GM12878 (cell line): ENCODE data around the gene TET3.

ENCODE experiments used
- CTCF ChIP-seq, 3 experiments: IDR thresholded peaks in 2 of 3; conservative IDR thresholded peaks in 1 of 3; 2 replicates each; pipeline ENCODE4 v1.5.1; 2011; ENCODE audit warnings: low read depth in 3 of 3, low read length in 3 of 3, mild to moderate bottlenecking in 3 of 3, control low read depth in 2 of 3, moderate library complexity in 2 of 3, inconsistent platforms in 1 of 3, mixed read lengths in 1 of 3; ENCODE audit not compliant: control insufficient read depth in 2 of 3, insufficient read depth in 1 of 3; ENCODE audit errors: extremely low read depth in 1 of 3
- EZH2 ChIP-seq: IDR thresholded peaks from 2 replicates; pipeline ENCODE4 v1.6.1; 2012; ENCODE audit warnings: low read depth, mild to moderate bottlenecking, control low read depth, inconsistent platforms, low read length, borderline replicate concordance; ENCODE audit not compliant: control insufficient read depth
- FOS ChIP-seq: IDR thresholded peaks from 3 replicates; pipeline ENCODE4 v1.6.1; 2011; ENCODE audit warnings: borderline replicate concordance; ENCODE audit not compliant: insufficient read length; ENCODE audit errors: extremely low read depth
- MXI1 ChIP-seq: fragments of 150-350 bp; IDR thresholded peaks from 2 replicates; pipeline ENCODE4 v1.6.1; 2011; ENCODE audit warnings: low read depth, mild to moderate bottlenecking, inconsistent platforms, low read length, improper control_type of control experiment
- POLR2A ChIP-seq: IDR thresholded peaks from 2 replicates; pipeline ENCODE4 v1.6.1; 2011; ENCODE audit warnings: low read depth, mild to moderate bottlenecking, low read length
- POLR2AphosphoS5 ChIP-seq: IDR thresholded peaks from 2 replicates; pipeline ENCODE4 v1.6.1; 2011; ENCODE audit warnings: mild to moderate bottlenecking, low read length, inconsistent platforms
- REST ChIP-seq: IDR thresholded peaks from 2 replicates; pipeline ENCODE4 v1.6.1; 2012; ENCODE audit warnings: mild to moderate bottlenecking, low read depth, low read length
- SUPT20H ChIP-seq: IDR thresholded peaks from 2 replicates; pipeline ENCODE4 v1.6.1; 2011; ENCODE audit warnings: low read depth, mild to moderate bottlenecking, low read length, moderate library complexity, borderline replicate concordance; ENCODE audit not compliant: control insufficient read depth
- YY1 ChIP-seq: IDR thresholded peaks from 2 replicates; pipeline ENCODE4 v1.6.1; 2011; ENCODE audit warnings: low read depth, mild to moderate bottlenecking, low read length
- ZBTB40 ChIP-seq: fragments of 450-650 bp; IDR thresholded peaks from 2 replicates; pipeline ENCODE4 v1.6.1; 2016; ENCODE audit warnings: mild to moderate bottlenecking, moderate library complexity, borderline replicate concordance

- no peak for TF ChIP-seq MXI1
- no peak for TF ChIP-seq EZH2
- TF ChIP-seq CTCF (IDR thresholded peaks at IDR 0.05 in 2 of 3, conservative IDR thresholded peaks at IDR 0.05 in 1 of 3; ENCODE audit: control insufficient read depth in 2 of 3, extremely low read depth in 1 of 3, insufficient read depth in 1 of 3, low read depth in 3 of 3, low read length in 3 of 3) = no peak
- TF ChIP-seq FOS = no peak
- TF ChIP-seq REST = no peak
- no peak for TF ChIP-seq SUPT20H
- TF ChIP-seq ZBTB40 = no peak
- TF ChIP-seq YY1 = no peak
- TF ChIP-seq POLR2AphosphoS5 = no peak
- no peak for TF ChIP-seq POLR2A
Observed at GRCh38 chr2:73993778-73994177, 9.1 kb downstream of the TET3 start.
